RWPE2 (cell line): ENCODE measurements around the gene NEMP1.

ENCODE experiments used
- ATAC-seq: fragments of 200-7000 bp; cut with Tn5 transposase; 3 replicates; pipeline ENCODE4 v1.9.1; 2021; ENCODE audit warnings: low read depth
- DNase-seq: peaks from one replicate; pipeline ENCODE4 v3.0.0-alpha.2; 2020; ENCODE audit warnings: low spot score
- H3K27ac ChIP-seq: fragments of 450-650 bp; 2 replicates; pipeline ENCODE4 v1.5.1; 2017; ENCODE audit warnings: mild to moderate bottlenecking; ENCODE audit not compliant: poor library complexity, severe bottlenecking
- H3K27me3 ChIP-seq: fragments of 250-450 bp; sonication (Bioruptor Pico); 2 replicates; pipeline ENCODE4 v1.5.1; 2021; ENCODE audit warnings: mild to moderate bottlenecking, moderate library complexity; ENCODE audit not compliant: insufficient read depth, poor library complexity, severe bottlenecking
- H3K36me3 ChIP-seq: fragments of 250-450 bp; sonication (Bioruptor Pico); 2 replicates; pipeline ENCODE4 v1.5.1; 2020; ENCODE audit warnings: low read depth, mild to moderate bottlenecking, moderate library complexity
- H3K4me1 ChIP-seq: fragments of 250-450 bp; sonication (Bioruptor Pico); 2 replicates; pipeline ENCODE4 v1.5.1; 2021; ENCODE audit warnings: mild to moderate bottlenecking, moderate library complexity; ENCODE audit not compliant: insufficient read depth, poor library complexity, severe bottlenecking
- H3K4me3 ChIP-seq: fragments of 250-450 bp; sonication (Bioruptor Pico); 2 replicates; pipeline ENCODE4 v1.5.1; 2021; ENCODE audit warnings: mild to moderate bottlenecking, moderate library complexity; ENCODE audit not compliant: severe bottlenecking
- H3K9me3 ChIP-seq: fragments of 250-450 bp; sonication (Bioruptor Pico); 2 replicates; pipeline ENCODE4 v1.5.1; 2021; ENCODE audit warnings: mild to moderate bottlenecking, moderate library complexity; ENCODE audit not compliant: severe bottlenecking
- CTCF ChIP-seq: fragments of 450-650 bp; IDR thresholded peaks from one replicate; pipeline ENCODE4 v1.5.1; 2017; ENCODE audit warnings: mild to moderate bottlenecking, moderate library complexity; ENCODE audit not compliant: poor library complexity, severe bottlenecking

Gene NEMP1

GRCh38 chr12:57105011-57105753, 26.6 kb upstream of the NEMP1 start:
- Histone ChIP-seq H3K27ac (no peak overlapping the region), H3K4me3 (no peak overlapping the region), H3K4me1 (no peaks in the 10 kb centered on the region), H3K36me3 (peaks cover 53% of the 10 kb centered on the region), H3K9me3 (no peaks in the 10 kb centered on the region), H3K27me3 (no peaks in the 10 kb centered on the region)
- ATAC-seq (no peak), DNase-seq (no peak)
- no peak for TF ChIP-seq CTCF

- Histone ChIP-seq H3K9me3 (no peaks in the 10 kb centered on the region), H3K36me3 (peaks cover 53% of the 10 kb centered on the region), H3K27me3 (no peaks in the 10 kb centered on the region), H3K4me1 (no peaks in the 10 kb centered on the region), H3K4me3 (no peak overlapping the region), H3K27ac (no peak overlapping the region)
- ATAC-seq: no peak
- TF ChIP-seq CTCF: no peak
- no peak for DNase-seq
These were observed 25.8 kb upstream of the NEMP1 start for GRCh38 chr12:57104292-57104910.

DNA sequence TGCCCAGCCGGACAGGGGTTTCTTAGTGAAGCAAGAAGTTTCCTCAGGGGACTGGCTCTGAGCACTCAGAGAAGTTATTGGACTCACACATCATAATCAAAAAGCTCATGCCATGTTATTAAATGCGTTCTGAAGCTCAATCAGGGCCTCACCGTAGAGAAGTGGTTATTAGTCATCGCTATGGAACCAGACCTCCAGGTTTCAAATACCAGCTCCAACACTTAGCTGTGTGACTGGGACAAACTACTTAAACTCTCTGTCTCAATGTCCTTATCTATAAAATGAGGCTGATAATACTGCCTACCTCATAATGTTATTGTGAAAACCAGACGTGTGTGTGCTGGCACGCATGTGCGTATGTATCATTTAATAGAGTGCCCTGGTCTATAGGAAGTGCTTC, 25.3 kb upstream of the NEMP1 start:
- H3K27ac ChIP-seq: no peak overlapping the region
- no peak for TF ChIP-seq CTCF
- H3K9me3 ChIP-seq: no peaks in the 10 kb centered on the region
- no peak overlapping the region for H3K4me3 ChIP-seq
- peaks cover 53% of the 10 kb centered on the region for H3K36me3 ChIP-seq
- no peaks in the 10 kb centered on the region for H3K27me3 ChIP-seq
- ATAC-seq: no peak
- H3K4me1 ChIP-seq: no peaks in the 10 kb centered on the region
- DNase-seq: no peak

GRCh38 chr12:57101892-57102695, 23.5 kb upstream of the NEMP1 start:
- DNase-seq (no peak), ATAC-seq (no peak)
- TF ChIP-seq CTCF: no peak
- Histone ChIP-seq H3K36me3 (peaks cover 46% of the 10 kb centered on the region), H3K4me1 (no peaks in the 10 kb centered on the region), H3K4me3 (no peak overlapping the region), H3K9me3 (no peaks in the 10 kb centered on the region), H3K27me3 (no peaks in the 10 kb centered on the region), H3K27ac (no peak overlapping the region)
